Activated B cell treated with CpG ODN at 0.5 μM for 24 hours (primary cell): ENCODE results near the gene USP7. TPM values are rescaled to one million over a fixed set of nuclear protein-coding genes. Genes with fewer than 3 reads are reported as not detected.
"Not testable (repeated sequence)": the region's sequence is repeated elsewhere in the genome, so short reads cannot be mapped to it uniquely, and the experiment has no call there.

Experiments
- ATAC-seq: fragments of 200-7000 bp; cut with Tn5 transposase; one replicate; pipeline ENCODE4 v1.10.0; 2021; ENCODE audit warnings: low read depth, mild to moderate bottlenecking, moderate library complexity
- CTCF ChIA-PET: fragments of 350-600 bp; sonication (Branson Sonifier 250); formaldehyde crosslinking; loops from one replicate; lab custom pipeline; 2021; ENCODE audit warnings: antibody characterized with exemption; lab: Charles Lee
- POLR2A ChIA-PET: fragments of 350-600 bp; sonication (Branson Sonifier 250); formaldehyde crosslinking; loops from one replicate; lab custom pipeline; 2021; ENCODE audit warnings: antibody characterized with exemption; lab: Charles Lee
- DNase-seq: peaks from one replicate; pipeline ENCODE4 v3.0.0; 2022
- H3K27ac Mint-ChIP-seq: one replicate; pipeline ENCODE4 v1.8.0; 2020; ENCODE audit warnings: mixed read lengths
- H3K27me3 Mint-ChIP-seq: one replicate; pipeline ENCODE4 v1.8.0; 2021; ENCODE audit warnings: mixed read lengths
- H3K36me3 Mint-ChIP-seq: one replicate; pipeline ENCODE4 v1.8.0; 2021; ENCODE audit warnings: low read depth, mixed read lengths
- H3K4me1 Mint-ChIP-seq: one replicate; pipeline ENCODE4 v1.8.0; 2021; ENCODE audit warnings: mixed read lengths
- H3K4me3 Mint-ChIP-seq: one replicate; pipeline ENCODE4 v1.8.0; 2020; ENCODE audit warnings: mild to moderate bottlenecking, mixed read lengths
- H3K9me3 Mint-ChIP-seq: one replicate; pipeline ENCODE4 v1.8.0; 2020; ENCODE audit warnings: mixed read lengths
- CTCF ChIP-seq: fragments of 200-600 bp; IDR thresholded peaks from one replicate; pipeline ENCODE4 v1.8.0; 2022; ENCODE audit warnings: antibody characterized with exemption, mild to moderate bottlenecking
- intact Hi-C: fragments of 100-400 bp; cut with micrococcal nuclease; formaldehyde crosslinking; loops from one replicate; pipeline ENCODE4 v1.15.1; 2024
- total RNA-seq: library from RNA; stranded (reverse); gene quantifications from 2 replicates; pipeline ENCODE4 v1.2.3, GENCODE V29; 2022

Gene USP7
- total RNA-seq, 1 donor from 2014 or later: 193 TPM

GRCh38 chr16:8919089-8919933 lies 44.4 kb downstream of the USP7 start:
- no peak for DNase-seq
- no peak for ATAC-seq
- Mint-ChIP-seq H3K4me1 (peaks cover 20% of the 10 kb centered on the region), H3K36me3 (peaks cover 95% of the 10 kb centered on the region), H3K9me3 (no peaks in the 10 kb centered on the region), H3K27ac (no peak overlapping the region), H3K27me3 (no peaks in the 10 kb centered on the region), H3K4me3 (no peak overlapping the region)
- ChIA-PET CTCF (interaction anchor here (0.7 to 1.7 kb wide), 2 partner anchors 220 to 1818 kb away, joined by 3 to 4 read pairs; no protein-coding TSS in a partner anchor), POLR2A (interaction anchor here (1.2 kb wide), 1 partner anchor 9 kb away, joined by 3 read pairs; no protein-coding TSS in a partner anchor)
- intact Hi-C loops: no loop called here
- no peak for TF ChIP-seq CTCF

GRCh38 chr16:8917336-8917735 lies 46.4 kb downstream of the USP7 start:
- H3K27ac Mint-ChIP-seq, ATAC-seq, POLR2A ChIA-PET, H3K4me3 Mint-ChIP-seq, H3K27me3 Mint-ChIP-seq, H3K9me3 Mint-ChIP-seq, DNase-seq, intact Hi-C loops: not testable (repeated sequence)
- CTCF ChIA-PET: interaction anchor here (1.7 kb wide), 1 partner anchor 222 kb away, joined by 4 read pairs; no protein-coding TSS in a partner anchor
- Mint-ChIP-seq H3K36me3 (peaks cover 97% of the 10 kb centered on the region), H3K4me1 (peaks cover 17% of the 10 kb centered on the region)

GRCh38 chr16:8916541-8917225 lies 47.0 kb downstream of the USP7 start:
- intact Hi-C loops: no loop called here
- DNase-seq (no peak), ATAC-seq (peak; percentile 54)
- ChIA-PET CTCF (interaction anchor here (1.2 kb wide), 1 partner anchor 20 kb away, joined by 4 read pairs; no protein-coding TSS in a partner anchor), POLR2A (no interaction called here)
- Mint-ChIP-seq H3K4me1 (peaks cover 17% of the 10 kb centered on the region), H3K27ac (peak overlapping the region; percentile 59), H3K9me3 (no peaks in the 10 kb centered on the region), H3K27me3 (no peaks in the 10 kb centered on the region), H3K36me3 (peaks cover 97% of the 10 kb centered on the region), H3K4me3 (no peak overlapping the region)
- TF ChIP-seq CTCF: no peak

- DNase-seq: no peak
- Mint-ChIP-seq H3K36me3 (peaks cover 97% of the 10 kb centered on the region), H3K27me3 (no peaks in the 10 kb centered on the region), H3K9me3 (no peaks in the 10 kb centered on the region), H3K4me1 (peaks cover 19% of the 10 kb centered on the region), H3K4me3 (no peak overlapping the region), H3K27ac (no peak overlapping the region)
- ATAC-seq: no peak
- ChIA-PET POLR2A (no interaction called here), CTCF (interaction anchor here (1.2 kb wide), 1 partner anchor 21 kb away, joined by 4 read pairs; no protein-coding TSS in a partner anchor)
- intact Hi-C loops: no loop called here
- no peak for TF ChIP-seq CTCF
Observed at GRCh38 chr16:8915722-8916301, 47.9 kb downstream of the USP7 start.

- POLR2A ChIA-PET: no interaction called here
- intact Hi-C loops: no loop called here
- Mint-ChIP-seq H3K36me3 (peaks cover 96% of the 10 kb centered on the region), H3K9me3 (no peaks in the 10 kb centered on the region), H3K4me1 (peaks cover 19% of the 10 kb centered on the region), H3K27ac (no peak overlapping the region), H3K27me3 (no peaks in the 10 kb centered on the region), H3K4me3 (no peak overlapping the region)
- DNase-seq (no peak), ATAC-seq (no peak)
- CTCF ChIA-PET: interaction anchor here (1.1 kb wide), 1 partner anchor 95 kb away, joined by 3 read pairs; no protein-coding TSS in a partner anchor
- no peak for TF ChIP-seq CTCF
Observed at GRCh38 chr16:8914098-8914497, 49.6 kb downstream of the USP7 start.
